IMR-90 (cell line): Measurements from ENCODE around the gene GPC6. TPM values are rescaled to one million over a fixed set of nuclear protein-coding genes. Genes with fewer than 3 reads are reported as not detected.

Experiments
- ATAC-seq: fragments of 200-7000 bp; cut with Tn5 transposase; 2 replicates; pipeline ENCODE4 v1.9.1; 2020; ENCODE audit warnings: low read depth, mild to moderate bottlenecking, moderate library complexity
- BruUV-seq: library from RNA; stranded (reverse); fragments of 400-500 nt; replicated peaks from 2 replicates; lab custom pipeline; 2021; lab: Mats Ljungman, UMichigan
- CTCF ChIA-PET: fragments of 300-600 bp; formaldehyde crosslinking; extraction: SDS; loops from one replicate; lab custom pipeline; 2021; ENCODE audit warnings: antibody characterized with exemption; lab: Yijun Ruan, JAX
- POLR2A ChIA-PET: fragments of 300-600 bp; sonication (Branson Sonifier 250); formaldehyde crosslinking; loops from one replicate; lab custom pipeline; 2022; ENCODE audit warnings: antibody characterized with exemption; ENCODE audit not compliant: unreplicated experiment; lab: Charles Lee
- DNase-seq: peaks from one replicate; pipeline ENCODE4 v3.0.0; 2013
- H2AFZ ChIP-seq: replicated peaks from 2 replicates; pipeline ENCODE3; 2013; ENCODE audit warnings: low read length, mild to moderate bottlenecking; ENCODE audit not compliant: poor library complexity
- H2AK5ac ChIP-seq: 2 replicates; pipeline ENCODE4 v1.6.1; 2013; ENCODE audit warnings: low read depth, low read length, inconsistent platforms
- H2AK9ac ChIP-seq: replicated peaks from 2 replicates; pipeline ENCODE3; 2013; ENCODE audit warnings: mild to moderate bottlenecking, low read depth, low read length, moderate library complexity; ENCODE audit not compliant: poor library complexity
- H2BK120ac ChIP-seq: 2 replicates; pipeline ENCODE4 v1.6.1; 2013; ENCODE audit warnings: low read depth, low read length, inconsistent platforms
- H2BK15ac ChIP-seq: 3 replicates; pipeline ENCODE4 v1.6.1; 2013; ENCODE audit warnings: low read depth, low read length, inconsistent platforms
- H2BK20ac ChIP-seq: 2 replicates; pipeline ENCODE4 v1.6.1; 2013; ENCODE audit warnings: low read depth, mild to moderate bottlenecking, inconsistent platforms, low read length, moderate library complexity
- H2BK5ac ChIP-seq: 2 replicates; pipeline ENCODE4 v1.6.1; 2013; ENCODE audit warnings: mild to moderate bottlenecking, low read depth, low read length, inconsistent platforms; ENCODE audit not compliant: poor library complexity, severe bottlenecking
- H3K14ac ChIP-seq: replicated peaks from 2 replicates; pipeline ENCODE4 v1.6.1; 2013; ENCODE audit warnings: low read depth, low read length, inconsistent platforms
- H3K18ac ChIP-seq: 2 replicates; pipeline ENCODE4 v1.6.1; 2013; ENCODE audit warnings: low read depth, low read length, control low read depth
- H3K23ac ChIP-seq: 2 replicates; pipeline ENCODE4 v1.6.1; 2013; ENCODE audit warnings: low read depth, low read length, inconsistent platforms
- H3K27ac ChIP-seq: 2 replicates; pipeline ENCODE4 v1.5.1; 2013; ENCODE audit warnings: mild to moderate bottlenecking, control low read depth, low read length; ENCODE audit not compliant: insufficient read depth
- H3K27me3 ChIP-seq: 2 replicates; pipeline ENCODE4 v1.6.1; 2013; ENCODE audit warnings: low read length; ENCODE audit not compliant: control insufficient read depth, insufficient read depth
- H3K36me3 ChIP-seq: 2 replicates; pipeline ENCODE4 v1.6.1; 2013; ENCODE audit warnings: low read length, mixed read lengths; ENCODE audit not compliant: control insufficient read depth, insufficient read depth
- H3K4ac ChIP-seq: 2 replicates; pipeline ENCODE4 v1.6.1; 2013; ENCODE audit warnings: low read depth, low read length, inconsistent platforms
- H3K4me1 ChIP-seq: 2 replicates; pipeline ENCODE4 v1.6.1; 2013; ENCODE audit warnings: low read length, mixed read lengths; ENCODE audit not compliant: control insufficient read depth, insufficient read depth
- H3K4me2 ChIP-seq: 2 replicates; pipeline ENCODE4 v1.6.1; 2013; ENCODE audit warnings: low read depth, mild to moderate bottlenecking, control low read depth, low read length, moderate library complexity
- H3K4me3 ChIP-seq: 2 replicates; pipeline ENCODE4 v1.5.1; 2013; ENCODE audit warnings: low read depth, mild to moderate bottlenecking, control low read depth, low read length, moderate library complexity; ENCODE audit not compliant: insufficient read depth
- H3K56ac ChIP-seq: 2 replicates; pipeline ENCODE4 v1.6.1; 2013; ENCODE audit warnings: low read length, inconsistent platforms; ENCODE audit not compliant: insufficient read depth; ENCODE audit errors: extremely low read depth
- H3K79me1 ChIP-seq, 2 experiments: 2 replicates each; pipeline ENCODE4 v1.6.1; 2013; ENCODE audit warnings: low read length in 2 of 2, inconsistent platforms in 1 of 2, low read depth in 1 of 2
- H3K9ac ChIP-seq: 2 replicates; pipeline ENCODE4 v1.6.1; 2013; ENCODE audit warnings: low read depth, low read length, control low read depth
- H3K9me1 ChIP-seq: 2 replicates; pipeline ENCODE4 v1.6.1; 2013; ENCODE audit warnings: low read length, inconsistent platforms; ENCODE audit not compliant: insufficient read depth
- H3K9me3 ChIP-seq: 2 replicates; pipeline ENCODE4 v1.6.1; 2013; ENCODE audit warnings: low read length; ENCODE audit not compliant: control insufficient read depth, insufficient read depth
- H4K20me1 ChIP-seq: 2 replicates; pipeline ENCODE4 v1.6.1; 2013; ENCODE audit warnings: low read length, inconsistent platforms; ENCODE audit not compliant: insufficient read depth
- H4K5ac ChIP-seq: 2 replicates; pipeline ENCODE4 v1.6.1; 2013; ENCODE audit warnings: mild to moderate bottlenecking, low read depth, low read length, control low read depth
- H4K8ac ChIP-seq, 2 experiments: 2 replicates each; pipeline ENCODE4 v1.6.1; 2013; ENCODE audit warnings: low read depth in 2 of 2, low read length in 2 of 2, control low read depth in 1 of 2, inconsistent platforms in 1 of 2
- H4K91ac ChIP-seq: 2 replicates; pipeline ENCODE4 v1.6.1; 2013; ENCODE audit warnings: low read depth, low read length, inconsistent platforms; ENCODE audit not compliant: insufficient read depth
- ELK1 ChIP-seq: fragments of 150-350 bp; IDR thresholded peaks from 2 replicates; pipeline ENCODE4 v1.6.1; 2016; ENCODE audit warnings: low read depth, mild to moderate bottlenecking, low read length, moderate library complexity, borderline replicate concordance
- WGBS, 2 experiments: methylation state at CpG; one replicate each; pipeline versions ENCODE4 v1.1.5 to v1.1.7; 2013; ENCODE audit warnings: missing lambda C conversion rate in 2 of 2; ENCODE audit not compliant: insufficient read length in 1 of 2; ENCODE audit errors: extremely low coverage in 2 of 2; 5-methylcytosine and 5-hydroxymethylcytosine counted together
- dilution Hi-C: fragments of 300-500 bp; cut with HindIII; formaldehyde crosslinking; loops from one replicate; pipeline ENCODE4 v1.14.3; 2018; ENCODE audit warnings: low sequenced_read_pairs; ENCODE audit not compliant: unreplicated experiment
- in situ Hi-C: fragments of 300-500 bp; cut with MboI; formaldehyde crosslinking; loops from 3 replicates; pipeline ENCODE4 v1.14.3; 2019; ENCODE audit warnings: low sequenced_read_pairs, inconsistent platforms, mixed read lengths
- intact Hi-C: fragments of 100-400 bp; cut with micrococcal nuclease; formaldehyde crosslinking; loops from 2 replicates; pipeline ENCODE4 v1.10.0; 2022
- polyA plus RNA-seq, 3 experiments: library from polyadenylated mRNA; depleted of rRNA; stranded (reverse); fragments of >200 nt; gene quantifications; 2 replicates each; pipeline ENCODE4 v1.2.3, GENCODE V29; 2012; ENCODE audit warnings: low replicate concordance in 1 of 3
- total RNA-seq: library from RNA; depleted of rRNA; stranded (reverse); fragments of >200 nt; gene quantifications from 2 replicates; pipeline ENCODE4 v1.2.3, GENCODE V29; 2012

Gene GPC6
- total and polyA plus RNA-seq, 2 of the 4 experiments (the other 2 are of a cell fraction), result 14.9 to 39.4 TPM

- ATAC-seq, result no peak
- H2AFZ ChIP-seq, result no peak overlapping the region
- H3K9me1 ChIP-seq, result no peaks in the 10 kb centered on the region
- no peak overlapping the region for H3K14ac ChIP-seq
- no peaks in the 10 kb centered on the region for H3K9me3 ChIP-seq
- no CpG with 5 or more reads among the region's 6 CpGs for WGBS, 2 experiments
- H2BK5ac ChIP-seq, result no peak overlapping the region
- H4K91ac ChIP-seq, result no peak overlapping the region
- no peak overlapping the region for H4K8ac ChIP-seq
- no peak overlapping the region; the same call in 1 of the 2 replicates for H4K5ac ChIP-seq
- H3K79me1 ChIP-seq, result peaks cover 0 to 3% of the 10 kb centered on the region in 2 experiments; a peak in 1 of 4 replicates
- no peak for TF ChIP-seq ELK1
- no peaks in the 10 kb centered on the region for H3K27me3 ChIP-seq
- H3K4me3 ChIP-seq, result no peak overlapping the region
- no peak overlapping the region for H3K27ac ChIP-seq
- no peak overlapping the region for H3K4ac ChIP-seq
- H2BK120ac ChIP-seq, result no peak overlapping the region
- no peak overlapping the region for H3K18ac ChIP-seq
- H3K4me1 ChIP-seq, result no peaks in the 10 kb centered on the region
- H3K9ac ChIP-seq, result no peak overlapping the region
- no peak overlapping the region for H3K23ac ChIP-seq
- no peak overlapping the region for H2BK20ac ChIP-seq
- no peak overlapping the region for H2AK5ac ChIP-seq
- no peak overlapping the region for H2AK9ac ChIP-seq
- in situ Hi-C loops, result no loop called here
- H3K4me2 ChIP-seq, result no peak overlapping the region
- DNase-seq, result no peak
- dilution Hi-C loops, result no loop called here
- no peaks in the 10 kb centered on the region for H3K36me3 ChIP-seq
- POLR2A ChIA-PET, result no interaction called here
- H4K20me1 ChIP-seq, result no peaks in the 10 kb centered on the region
- BruUV-seq, result no TSS peak
- CTCF ChIA-PET, result interaction anchor here (0.6 to 0.7 kb wide), 2 partner anchors 305 to 1122 kb away, joined by 4 to 6 read pairs; no protein-coding TSS in a partner anchor
- no peak overlapping the region for H3K56ac ChIP-seq
- intact Hi-C loops, result no loop called here
- no peak overlapping the region for H2BK15ac ChIP-seq
Observed at GRCh38 chr13:93534181-93534700, 307.6 kb downstream of the GPC6 start.
